ENCODE measurements around the gene THSD4.

Gene THSD4

DNA sequence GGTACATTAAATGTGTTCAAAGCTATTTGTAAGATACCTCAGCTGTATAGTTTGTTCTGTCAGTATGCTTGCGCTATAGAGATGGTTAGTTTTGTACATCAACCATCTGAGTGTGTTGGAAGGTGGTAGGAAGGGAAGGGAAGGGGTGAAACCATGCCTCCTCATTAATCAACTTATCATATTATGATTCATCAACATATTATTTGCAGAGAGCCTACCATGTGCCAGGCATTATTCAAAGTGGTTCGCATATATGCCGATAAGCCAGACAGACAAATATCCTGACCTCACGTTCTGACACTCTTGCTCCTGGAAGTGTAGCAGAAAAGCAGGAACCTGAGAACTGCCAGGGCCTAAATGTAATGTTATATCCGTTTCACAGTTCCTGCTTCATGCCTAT is 447.0 kb downstream of the THSD4 start:
- no peak for TF ChIP-seq EZH2 (IDR thresholded peaks at IDR 0.05)
- no peak for TF ChIP-seq FOXP2 (optimal IDR thresholded peaks at IDR 0.05; ENCODE audit: control extremely low read depth, extremely low read length, insufficient read depth)
- TF ChIP-seq POLR2AphosphoS5 (IDR thresholded peaks at IDR 0.05; ENCODE audit: borderline replicate concordance, low read depth, low read length): no peak
- Histone ChIP-seq H3K9ac (ENCODE audit: insufficient read length) (no peak overlapping the region), H3K27ac (no peak overlapping the region), H3K4me3 (no peak overlapping the region), H3K9me3 (ENCODE audit: low read depth, low read length) (no peaks in the 10 kb centered on the region), H3K36me3 (ENCODE audit: insufficient read depth, low read length) (no peaks in the 10 kb centered on the region)
- DNase-seq (ENCODE audit: low read depth, low spot score): no peak

DNA sequence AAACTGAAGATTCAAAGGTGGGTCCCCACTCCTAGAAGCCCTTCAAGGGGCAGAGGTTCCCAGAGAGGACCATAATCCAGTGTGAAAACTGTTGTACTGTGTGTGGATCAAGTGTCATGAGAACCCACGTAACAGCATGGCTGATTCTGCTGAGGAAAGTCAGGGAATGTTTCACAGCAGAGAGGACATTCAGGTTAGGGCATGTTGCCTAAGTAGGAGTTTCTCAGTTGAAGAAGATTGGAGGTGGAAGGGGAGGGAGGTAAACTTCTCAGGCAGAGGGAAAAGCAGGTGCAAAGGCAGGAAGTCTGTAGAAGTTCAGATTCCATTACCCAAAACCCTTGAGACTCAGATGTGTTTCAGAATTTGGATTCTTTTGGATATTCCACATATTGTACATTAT is 448.9 kb downstream of the THSD4 start:
- H3K9me3 ChIP-seq (ENCODE audit: low read depth, low read length): no peaks in the 10 kb centered on the region
- no peaks in the 10 kb centered on the region for H3K36me3 ChIP-seq (ENCODE audit: insufficient read depth, low read length)
- H3K27ac ChIP-seq: no peak overlapping the region
- TF ChIP-seq EZH2 (IDR thresholded peaks at IDR 0.05) (no peak), FOXP2 (optimal IDR thresholded peaks at IDR 0.05; ENCODE audit: control extremely low read depth, extremely low read length, insufficient read depth) (no peak), POLR2AphosphoS5 (IDR thresholded peaks at IDR 0.05; ENCODE audit: borderline replicate concordance, low read depth, low read length) (no peak)
- no peak overlapping the region for H3K9ac ChIP-seq (ENCODE audit: insufficient read length)
- DNase-seq (ENCODE audit: low read depth, low spot score): no peak
- H3K4me3 ChIP-seq: no peak overlapping the region

GRCh38 chr15:71565006-71565405 is 449.7 kb downstream of the THSD4 start:
- no peak for TF ChIP-seq EZH2 (IDR thresholded peaks at IDR 0.05)
- TF ChIP-seq FOXP2 (optimal IDR thresholded peaks at IDR 0.05; ENCODE audit: control extremely low read depth, extremely low read length, insufficient read depth): no peak
- TF ChIP-seq POLR2AphosphoS5 (IDR thresholded peaks at IDR 0.05; ENCODE audit: borderline replicate concordance, low read depth, low read length): no peak
- H3K9ac ChIP-seq (ENCODE audit: insufficient read length): no peak overlapping the region
- no peaks in the 10 kb centered on the region for H3K9me3 ChIP-seq (ENCODE audit: low read depth, low read length)
- no peak overlapping the region for H3K4me3 ChIP-seq
- no peaks in the 10 kb centered on the region for H3K36me3 ChIP-seq (ENCODE audit: insufficient read depth, low read length)
- DNase-seq (ENCODE audit: low read depth, low spot score): no peak
- H3K27ac ChIP-seq: no peak overlapping the region

DNA sequence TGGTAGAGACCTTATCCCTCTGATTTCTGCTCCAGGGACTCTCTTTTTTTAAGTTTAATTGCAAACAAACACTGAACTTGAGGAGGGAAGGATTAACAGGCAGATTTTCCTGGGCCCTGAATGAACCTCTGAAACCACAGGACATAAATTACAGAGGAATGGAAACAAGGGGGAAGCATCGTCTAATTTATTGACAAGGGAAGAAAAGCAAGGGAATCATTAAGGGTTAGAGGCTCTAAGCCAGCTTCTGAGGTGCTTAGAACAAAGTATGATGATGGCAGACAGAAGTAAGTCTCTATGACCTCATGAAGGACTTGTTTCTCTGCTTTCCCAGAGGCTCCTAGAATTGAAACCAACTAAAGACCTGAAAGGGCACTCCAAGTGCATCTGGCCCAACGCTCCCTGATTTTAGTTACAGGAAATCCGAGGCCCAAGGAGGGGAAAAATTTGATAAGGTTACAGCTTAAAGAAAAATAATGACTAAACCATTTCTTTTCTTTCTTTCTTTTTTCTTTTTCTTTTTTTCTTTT is 450.4 kb downstream of the THSD4 start:
- no peak for DNase-seq (ENCODE audit: low read depth, low spot score)
- H3K9me3 ChIP-seq (ENCODE audit: low read depth, low read length): no peaks in the 10 kb centered on the region
- H3K27ac ChIP-seq: no peak overlapping the region
- no peak for TF ChIP-seq POLR2AphosphoS5 (IDR thresholded peaks at IDR 0.05; ENCODE audit: borderline replicate concordance, low read depth, low read length)
- TF ChIP-seq FOXP2 (optimal IDR thresholded peaks at IDR 0.05; ENCODE audit: control extremely low read depth, extremely low read length, insufficient read depth): no peak
- no peak for TF ChIP-seq EZH2 (IDR thresholded peaks at IDR 0.05)
- no peak overlapping the region for H3K4me3 ChIP-seq
- no peak overlapping the region for H3K9ac ChIP-seq (ENCODE audit: insufficient read length)
- H3K36me3 ChIP-seq (ENCODE audit: insufficient read depth, low read length): no peaks in the 10 kb centered on the region

- Histone ChIP-seq H3K27ac (no peak overlapping the region), H3K9me3 (ENCODE audit: low read depth, low read length) (no peaks in the 10 kb centered on the region), H3K4me3 (no peak overlapping the region), H3K9ac (ENCODE audit: insufficient read length) (no peak overlapping the region), H3K36me3 (ENCODE audit: insufficient read depth, low read length) (no peaks in the 10 kb centered on the region)
- DNase-seq (ENCODE audit: low read depth, low spot score): no peak
- TF ChIP-seq EZH2 (IDR thresholded peaks at IDR 0.05) (no peak), FOXP2 (optimal IDR thresholded peaks at IDR 0.05; ENCODE audit: control extremely low read depth, extremely low read length, insufficient read depth) (no peak), POLR2AphosphoS5 (IDR thresholded peaks at IDR 0.05; ENCODE audit: borderline replicate concordance, low read depth, low read length) (no peak)
Observed at GRCh38 chr15:71566226-71566625, 451.0 kb downstream of the THSD4 start.

DNA sequence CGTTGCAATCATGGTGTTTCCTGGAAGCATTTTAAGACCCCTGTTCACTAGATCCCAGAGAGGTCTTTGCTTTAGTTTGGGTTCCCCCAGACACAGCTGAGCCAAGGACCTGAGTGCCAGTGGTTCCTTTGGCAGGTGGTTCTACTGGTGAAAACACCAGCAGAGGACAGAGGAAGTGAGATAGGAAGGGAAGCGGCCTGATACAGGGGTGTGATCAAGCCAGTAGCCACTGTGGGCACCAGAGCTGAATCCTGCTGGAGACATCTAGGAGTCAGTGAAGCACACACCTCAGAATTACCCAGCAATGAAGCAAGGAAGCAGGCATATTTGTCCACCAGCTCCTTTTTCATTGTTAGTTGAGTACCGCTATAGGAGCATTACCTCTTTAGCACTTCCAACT is 451.9 kb downstream of the THSD4 start:
- no peaks in the 10 kb centered on the region for H3K36me3 ChIP-seq (ENCODE audit: insufficient read depth, low read length)
- H3K9ac ChIP-seq (ENCODE audit: insufficient read length): no peak overlapping the region
- DNase-seq (ENCODE audit: low read depth, low spot score): no peak
- TF ChIP-seq EZH2 (IDR thresholded peaks at IDR 0.05) (no peak), POLR2AphosphoS5 (IDR thresholded peaks at IDR 0.05; ENCODE audit: borderline replicate concordance, low read depth, low read length) (no peak), FOXP2 (optimal IDR thresholded peaks at IDR 0.05; ENCODE audit: control extremely low read depth, extremely low read length, insufficient read depth) (no peak)
- H3K4me3 ChIP-seq: no peak overlapping the region
- H3K9me3 ChIP-seq (ENCODE audit: low read depth, low read length): no peaks in the 10 kb centered on the region
- no peak overlapping the region for H3K27ac ChIP-seq

DNA sequence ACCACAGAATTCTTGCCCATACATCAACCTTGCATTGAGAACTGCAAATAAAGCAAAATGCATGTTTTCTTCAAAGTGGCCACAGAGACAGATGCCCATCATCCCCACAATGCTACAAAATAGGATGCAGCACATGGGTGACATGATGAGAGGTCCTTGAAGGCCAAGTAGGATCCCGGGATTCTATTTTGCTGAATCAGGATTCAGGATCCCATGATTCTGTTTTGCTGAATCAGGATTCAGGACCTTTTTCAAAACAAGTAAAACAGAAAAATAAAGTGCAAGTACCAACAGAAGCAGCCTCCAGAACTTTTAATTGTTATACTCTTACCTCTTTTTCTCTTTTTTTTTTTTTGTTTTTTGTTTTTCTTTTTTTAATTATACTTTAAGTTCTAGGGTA is 453.0 kb downstream of the THSD4 start:
- TF ChIP-seq EZH2 (IDR thresholded peaks at IDR 0.05) (no peak), POLR2AphosphoS5 (IDR thresholded peaks at IDR 0.05; ENCODE audit: borderline replicate concordance, low read depth, low read length) (no peak), FOXP2 (optimal IDR thresholded peaks at IDR 0.05; ENCODE audit: control extremely low read depth, extremely low read length, insufficient read depth) (no peak)
- no peak overlapping the region for H3K4me3 ChIP-seq
- no peak overlapping the region for H3K9ac ChIP-seq (ENCODE audit: insufficient read length)
- H3K9me3 ChIP-seq (ENCODE audit: low read depth, low read length): no peaks in the 10 kb centered on the region
- H3K36me3 ChIP-seq (ENCODE audit: insufficient read depth, low read length): no peaks in the 10 kb centered on the region
- H3K27ac ChIP-seq: no peak overlapping the region
- DNase-seq (ENCODE audit: low read depth, low spot score): no peak

DNA sequence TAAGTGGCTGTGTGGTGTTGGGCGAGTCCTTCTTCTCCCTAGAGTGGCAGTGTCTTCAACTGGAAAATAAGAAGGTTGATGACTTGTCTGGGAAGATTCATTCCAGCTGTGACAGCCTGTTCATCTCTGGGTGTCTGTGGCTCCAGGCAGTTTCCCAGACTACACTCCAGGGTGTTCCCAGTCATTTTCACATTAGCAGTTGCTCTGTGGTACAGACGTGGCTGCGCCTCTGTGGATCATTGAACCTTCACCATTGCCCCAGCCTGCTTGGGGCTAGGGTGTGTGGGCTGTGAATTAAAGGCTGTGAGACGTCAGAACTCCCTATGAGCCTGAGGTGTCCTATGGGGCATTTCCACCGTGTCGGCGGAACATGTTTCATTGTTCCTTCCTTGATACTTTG is 455.5 kb downstream of the THSD4 start:
- H3K27ac ChIP-seq: no peak overlapping the region
- no peak for DNase-seq (ENCODE audit: low read depth, low spot score)
- no peaks in the 10 kb centered on the region for H3K9me3 ChIP-seq (ENCODE audit: low read depth, low read length)
- no peak overlapping the region for H3K9ac ChIP-seq (ENCODE audit: insufficient read length)
- TF ChIP-seq FOXP2 (optimal IDR thresholded peaks at IDR 0.05; ENCODE audit: control extremely low read depth, extremely low read length, insufficient read depth) (no peak), EZH2 (IDR thresholded peaks at IDR 0.05) (no peak), POLR2AphosphoS5 (IDR thresholded peaks at IDR 0.05; ENCODE audit: borderline replicate concordance, low read depth, low read length) (no peak)
- H3K36me3 ChIP-seq (ENCODE audit: insufficient read depth, low read length): no peaks in the 10 kb centered on the region
- H3K4me3 ChIP-seq: no peak overlapping the region

- Histone ChIP-seq H3K4me3 (no peak overlapping the region), H3K9ac (ENCODE audit: insufficient read length) (no peak overlapping the region), H3K9me3 (ENCODE audit: low read depth, low read length) (no peaks in the 10 kb centered on the region), H3K36me3 (ENCODE audit: insufficient read depth, low read length) (no peaks in the 10 kb centered on the region), H3K27ac (no peak overlapping the region)
- TF ChIP-seq POLR2AphosphoS5 (IDR thresholded peaks at IDR 0.05; ENCODE audit: borderline replicate concordance, low read depth, low read length) (no peak), EZH2 (IDR thresholded peaks at IDR 0.05) (no peak), FOXP2 (optimal IDR thresholded peaks at IDR 0.05; ENCODE audit: control extremely low read depth, extremely low read length, insufficient read depth) (no peak)
- no peak for DNase-seq (ENCODE audit: low read depth, low spot score)
Observed at GRCh38 chr15:71571641-71572040, 456.4 kb downstream of the THSD4 start.

Data from SK-N-MC (cell line).